ACHN (cell line): ENCODE measurements around the gene TRMT2B.
"Not testable (repeated sequence)": the region's sequence is repeated elsewhere in the genome, so short reads cannot be mapped to it uniquely, and the experiment has no call there.

ENCODE experiments used
- DNase-seq: peaks from one replicate; pipeline ENCODE4 v3.0.0-alpha.2; 2015
- in situ Hi-C: cut with HindIII; loops from 2 replicates; pipeline ENCODE4 v1.10.0; 2017; ENCODE audit warnings: low sequenced_read_pairs, low pct_ligation_motif_present, low pct_unique_long_range_greater_than_20kb

Gene TRMT2B

GRCh38 chrX:101025126-101025525 lies 26.8 kb downstream of the TRMT2B start:
- in situ Hi-C loops = no loop called here
- DNase-seq = no peak

GRCh38 chrX:101022020-101022419 lies 29.9 kb downstream of the TRMT2B start:
- DNase-seq = no peak
- in situ Hi-C loops = no loop called here

GRCh38 chrX:101012031-101012430 lies 39.9 kb downstream of the TRMT2B start:
- DNase-seq, in situ Hi-C loops: not testable (repeated sequence)

- DNase-seq = no peak
- in situ Hi-C loops = no loop called here
Observed at GRCh38 chrX:101009090-101009489, 42.8 kb downstream of the TRMT2B start.

GRCh38 chrX:100999451-100999850 lies 52.5 kb downstream of the TRMT2B start:
- in situ Hi-C loops = no loop called here
- DNase-seq = no peak

GRCh38 chrX:100995469-100995868 lies 56.4 kb downstream of the TRMT2B start:
- in situ Hi-C loops = no loop called here
- DNase-seq = peak; percentile 1

GRCh38 chrX:100994352-100995281 lies 57.3 kb downstream of the TRMT2B start:
- peak; percentile 39 for DNase-seq
- in situ Hi-C loops = no loop called here

GRCh38 chrX:100990139-100990538 lies 61.8 kb downstream of the TRMT2B start:
- in situ Hi-C loops = no loop called here
- no peak for DNase-seq

GRCh38 chrX:100984818-100985217 lies 67.1 kb downstream of the TRMT2B start:
- in situ Hi-C loops = no loop called here
- DNase-seq = no peak

- DNase-seq, in situ Hi-C loops: not testable (repeated sequence)
Observed at GRCh38 chrX:100981498-100981845, 70.4 kb downstream of the TRMT2B start.

GRCh38 chrX:100980608-100981497 lies 71.1 kb downstream of the TRMT2B start:
- DNase-seq = peak; percentile 53
- in situ Hi-C loops = no loop called here

- in situ Hi-C loops = no loop called here
- DNase-seq = no peak
Observed at GRCh38 chrX:100979881-100980607, 71.9 kb downstream of the TRMT2B start.

- no peak for DNase-seq
- in situ Hi-C loops = no loop called here
Observed at GRCh38 chrX:100976211-100976610, 75.7 kb downstream of the TRMT2B start.

- in situ Hi-C loops = no loop called here
- no peak for DNase-seq
Observed at GRCh38 chrX:100975212-100975611, 76.7 kb downstream of the TRMT2B start.

GRCh38 chrX:100973411-100973810 lies 78.5 kb downstream of the TRMT2B start:
- in situ Hi-C loops = no loop called here
- no peak for DNase-seq

GRCh38 chrX:100969936-100970335 lies 82.0 kb downstream of the TRMT2B start:
- in situ Hi-C loops = no loop called here
- no peak for DNase-seq

- no peak for DNase-seq
- in situ Hi-C loops = no loop called here
Observed at GRCh38 chrX:100969408-100969807, 82.5 kb downstream of the TRMT2B start, which contains the start of gene ARL13A. Gene ARL13A, plus strand, starts transcription at chrX:100969708. Its CDS starts 3,982 bp downstream, at chrX:100973690.

- in situ Hi-C loops = no loop called here
- DNase-seq = no peak
Observed at GRCh38 chrX:100964362-100964761, 87.5 kb downstream of the TRMT2B start.

GRCh38 chrX:100962811-100963210 lies 89.1 kb downstream of the TRMT2B start:
- in situ Hi-C loops = no loop called here
- DNase-seq = no peak
